ENCODE data around the gene TAF7. TPM values are rescaled to one million over a fixed set of nuclear protein-coding genes. Genes with fewer than 3 reads are reported as not detected.

Gene TAF7
- total RNA-seq, 1 donor from 2014 or later: 83.8 TPM

GRCh38 chr5:141272906-141273305 is 47.7 kb downstream of the TAF7 start:
- Mint-ChIP-seq H3K4me1 (ENCODE audit: unreplicated experiment) (no peaks in the 10 kb centered on the region), H3K9me3 (ENCODE audit: unreplicated experiment) (peaks cover 45% of the 10 kb centered on the region), H3K36me3 (ENCODE audit: unreplicated experiment) (peaks cover 10% of the 10 kb centered on the region), H3K27me3 (ENCODE audit: unreplicated experiment) (no peaks in the 10 kb centered on the region), H3K27ac (ENCODE audit: unreplicated experiment) (no peak overlapping the region), H3K4me3 (ENCODE audit: unreplicated experiment) (no peak overlapping the region)
- DNase-seq (ENCODE audit: extremely low spot score, unreplicated experiment): no peak
- TF ChIP-seq CTCF (IDR thresholded peaks at IDR 0.05): no peak

- Mint-ChIP-seq H3K27ac (ENCODE audit: unreplicated experiment) (no peak overlapping the region), H3K9me3 (ENCODE audit: unreplicated experiment) (peaks cover 52% of the 10 kb centered on the region), H3K4me1 (ENCODE audit: unreplicated experiment) (no peaks in the 10 kb centered on the region), H3K27me3 (ENCODE audit: unreplicated experiment) (no peaks in the 10 kb centered on the region), H3K36me3 (ENCODE audit: unreplicated experiment) (peaks cover 15% of the 10 kb centered on the region), H3K4me3 (ENCODE audit: unreplicated experiment) (no peak overlapping the region)
- no peak for DNase-seq (ENCODE audit: extremely low spot score, unreplicated experiment)
- TF ChIP-seq CTCF (IDR thresholded peaks at IDR 0.05): no peak
Observed at GRCh38 chr5:141269195-141269594, 51.4 kb downstream of the TAF7 start.

Other genes starting within 250 kb of the TAF7 start
- 91.5 and 92.7 TPM in 2 replicates for gene PCDHB2, start 226.2 kb downstream of the TAF7 start, total RNA-seq
- 8.8 and 11.1 TPM in 2 replicates for gene PCDHB3, start 220.3 kb downstream of the TAF7 start, total RNA-seq
- gene PCDHB4, start 199.0 kb downstream of the TAF7 start, total RNA-seq: 2.9 and 4.1 TPM in 2 replicates
- 6.4 and 7.5 TPM in 2 replicates for gene PCDHB5, start 185.6 kb downstream of the TAF7 start, total RNA-seq
- gene PCDHB6, start 170.7 kb downstream of the TAF7 start, total RNA-seq: 1.4 and 1.6 TPM in 2 replicates
- gene PCDHB7, start 148.1 kb downstream of the TAF7 start, total RNA-seq: 1.1 and 1.2 TPM in 2 replicates
- gene PCDHB8, start 143.0 kb downstream of the TAF7 start, total RNA-seq: 0.81 and 1.1 TPM in 2 replicates
- 9.0 and 10.8 TPM in 2 replicates for gene PCDHB16, start 138.4 kb downstream of the TAF7 start, total RNA-seq
- 3.4 and 4.3 TPM in 2 replicates for gene PCDHB9, start 133.6 kb downstream of the TAF7 start, total RNA-seq
- gene PCDHB10, start 128.4 kb downstream of the TAF7 start, total RNA-seq: 7.8 and 8.2 TPM in 2 replicates
- gene PCDHB11, start 121.2 kb downstream of the TAF7 start, total RNA-seq: 1.9 and 2.4 TPM in 2 replicates
- 1.9 and 2.2 TPM in 2 replicates for gene PCDHB12, start 112.1 kb downstream of the TAF7 start, total RNA-seq
- 2.2 and 2.4 TPM in 2 replicates for gene PCDHB13, start 106.9 kb downstream of the TAF7 start, total RNA-seq
- gene PCDHB14, start 97.4 kb downstream of the TAF7 start, total RNA-seq: 8.8 and 9.0 TPM in 2 replicates
- 4.3 and 4.4 TPM in 2 replicates for gene PCDHB15, start 75.4 kb downstream of the TAF7 start, total RNA-seq
- gene SLC25A2, start 16.7 kb downstream of the TAF7 start, total RNA-seq: 0.50 and 0.81 TPM in 2 replicates
- 0.13 TPM in 1 of 2 replicates, not detected in the other for gene PCDHGA1, start 9.7 kb upstream of the TAF7 start, total RNA-seq
- gene PCDHGA2, start 18.0 kb upstream of the TAF7 start, total RNA-seq: 0.21 TPM in 1 of 2 replicates, not detected in the other
- gene PCDHGA3, start 23.0 kb upstream of the TAF7 start, total RNA-seq: not detected in 2 replicates
- gene PCDHGB1, start 29.3 kb upstream of the TAF7 start, total RNA-seq: 1.4 and 1.8 TPM in 2 replicates
- 0.27 and 0.47 TPM in 2 replicates for gene PCDHGA4, start 34.2 kb upstream of the TAF7 start, total RNA-seq
- 0.50 and 0.59 TPM in 2 replicates for gene PCDHGB2, start 39.2 kb upstream of the TAF7 start, total RNA-seq
- gene PCDHGA5, start 43.4 kb upstream of the TAF7 start, total RNA-seq: 0.13 and 0.16 TPM in 2 replicates
- 0.19 and 0.29 TPM in 2 replicates for gene PCDHGB3, start 49.5 kb upstream of the TAF7 start, total RNA-seq
- 0.18 and 0.21 TPM in 2 replicates for gene PCDHGA6, start 53.1 kb upstream of the TAF7 start, total RNA-seq
- 0.11 TPM in 1 of 2 replicates, not detected in the other for gene PCDHGA7, start 62.0 kb upstream of the TAF7 start, total RNA-seq
- gene PCDHGB4, start 66.9 kb upstream of the TAF7 start, total RNA-seq: 10.8 and 11.9 TPM in 2 replicates
- gene PCDHGA8, start 71.8 kb upstream of the TAF7 start, total RNA-seq: 0.34 and 0.51 TPM in 2 replicates
- gene PCDHGB5, start 77.2 kb upstream of the TAF7 start, total RNA-seq: 0.97 and 1.3 TPM in 2 replicates
- gene PCDHGA9, start 82.0 kb upstream of the TAF7 start, total RNA-seq: 1.6 and 1.9 TPM in 2 replicates
- gene PCDHGB6, start 87.2 kb upstream of the TAF7 start, total RNA-seq: 70.2 and 71.5 TPM in 2 replicates
- gene PCDHGA10, start 92.2 kb upstream of the TAF7 start, total RNA-seq: 22.4 and 24.0 TPM in 2 replicates
- gene PCDHGB7, start 96.9 kb upstream of the TAF7 start, total RNA-seq: 6.2 and 8.8 TPM in 2 replicates
- gene PCDHGA11, start 100.3 kb upstream of the TAF7 start, total RNA-seq: 1.9 and 2.2 TPM in 2 replicates
- 2.0 and 2.1 TPM in 2 replicates for gene PCDHGA12, start 109.7 kb upstream of the TAF7 start, total RNA-seq
- gene PCDHGC3, start 155.2 kb upstream of the TAF7 start, total RNA-seq: 92.4 and 99.9 TPM in 2 replicates
- 2.8 and 3.7 TPM in 2 replicates for gene PCDHGC4, start 164.2 kb upstream of the TAF7 start, total RNA-seq
- gene PCDHGC5, start 168.3 kb upstream of the TAF7 start, total RNA-seq: 1.4 and 1.9 TPM in 2 replicates